Measurements from ENCODE around the gene TEPSIN. TPM values are rescaled to one million over a fixed set of nuclear protein-coding genes. Genes with fewer than 3 reads are reported as not detected.

TEPSIN gene
- total RNA-seq, 1 experiment from 2014 or later, result 40.7 TPM

DNA sequence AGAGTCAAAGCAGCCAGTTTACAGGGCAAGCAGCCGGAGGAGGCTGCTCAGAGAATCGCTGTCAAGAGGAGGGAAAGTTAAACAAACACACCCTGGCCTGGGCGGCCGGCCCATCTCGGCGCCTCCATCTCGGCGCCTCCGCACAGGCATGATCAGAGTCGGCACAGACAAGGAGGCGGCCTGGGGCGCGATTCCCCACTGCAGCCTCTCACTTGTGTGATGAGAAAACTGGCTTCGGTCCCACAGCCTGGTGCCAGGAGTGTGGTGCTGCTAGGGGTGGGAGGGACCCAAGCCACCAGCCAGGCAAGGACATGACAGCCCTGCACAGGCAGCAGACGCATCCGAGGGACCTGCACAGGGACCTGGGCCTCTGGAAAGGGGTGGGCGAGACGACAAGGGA is 38.6 kb upstream of the TEPSIN start (continued):
- TF ChIP-seq, protein P1, sequence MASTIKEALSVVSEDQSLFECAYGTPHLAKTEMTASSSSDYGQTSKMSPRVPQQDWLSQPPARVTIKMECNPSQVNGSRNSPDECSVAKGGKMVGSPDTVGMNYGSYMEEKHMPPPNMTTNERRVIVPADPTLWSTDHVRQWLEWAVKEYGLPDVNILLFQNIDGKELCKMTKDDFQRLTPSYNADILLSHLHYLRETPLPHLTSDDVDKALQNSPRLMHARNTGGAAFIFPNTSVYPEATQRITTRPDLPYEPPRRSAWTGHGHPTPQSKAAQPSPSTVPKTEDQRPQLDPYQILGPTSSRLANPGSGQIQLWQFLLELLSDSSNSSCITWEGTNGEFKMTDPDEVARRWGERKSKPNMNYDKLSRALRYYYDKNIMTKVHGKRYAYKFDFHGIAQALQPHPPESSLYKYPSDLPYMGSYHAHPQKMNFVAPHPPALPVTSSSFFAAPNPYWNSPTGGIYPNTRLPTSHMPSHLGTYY (CRISPR knock-in tag; IDR thresholded peaks at IDR 0.05), result no peak
- TF ChIP-seq EMX1 (CRISPR knock-in tag; IDR thresholded peaks at IDR 0.05), result no peak
- TF ChIP-seq, protein P2, sequence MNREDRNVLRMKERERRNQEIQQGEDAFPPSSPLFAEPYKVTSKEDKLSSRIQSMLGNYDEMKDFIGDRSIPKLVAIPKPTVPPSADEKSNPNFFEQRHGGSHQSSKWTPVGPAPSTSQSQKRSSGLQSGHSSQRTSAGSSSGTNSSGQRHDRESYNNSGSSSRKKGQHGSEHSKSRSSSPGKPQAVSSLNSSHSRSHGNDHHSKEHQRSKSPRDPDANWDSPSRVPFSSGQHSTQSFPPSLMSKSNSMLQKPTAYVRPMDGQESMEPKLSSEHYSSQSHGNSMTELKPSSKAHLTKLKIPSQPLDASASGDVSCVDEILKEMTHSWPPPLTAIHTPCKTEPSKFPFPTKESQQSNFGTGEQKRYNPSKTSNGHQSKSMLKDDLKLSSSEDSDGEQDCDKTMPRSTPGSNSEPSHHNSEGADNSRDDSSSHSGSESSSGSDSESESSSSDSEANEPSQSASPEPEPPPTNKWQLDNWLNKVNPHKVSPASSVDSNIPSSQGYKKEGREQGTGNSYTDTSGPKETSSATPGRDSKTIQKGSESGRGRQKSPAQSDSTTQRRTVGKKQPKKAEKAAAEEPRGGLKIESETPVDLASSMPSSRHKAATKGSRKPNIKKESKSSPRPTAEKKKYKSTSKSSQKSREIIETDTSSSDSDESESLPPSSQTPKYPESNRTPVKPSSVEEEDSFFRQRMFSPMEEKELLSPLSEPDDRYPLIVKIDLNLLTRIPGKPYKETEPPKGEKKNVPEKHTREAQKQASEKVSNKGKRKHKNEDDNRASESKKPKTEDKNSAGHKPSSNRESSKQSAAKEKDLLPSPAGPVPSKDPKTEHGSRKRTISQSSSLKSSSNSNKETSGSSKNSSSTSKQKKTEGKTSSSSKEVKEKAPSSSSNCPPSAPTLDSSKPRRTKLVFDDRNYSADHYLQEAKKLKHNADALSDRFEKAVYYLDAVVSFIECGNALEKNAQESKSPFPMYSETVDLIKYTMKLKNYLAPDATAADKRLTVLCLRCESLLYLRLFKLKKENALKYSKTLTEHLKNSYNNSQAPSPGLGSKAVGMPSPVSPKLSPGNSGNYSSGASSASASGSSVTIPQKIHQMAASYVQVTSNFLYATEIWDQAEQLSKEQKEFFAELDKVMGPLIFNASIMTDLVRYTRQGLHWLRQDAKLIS (CRISPR knock-in tag; IDR thresholded peaks at IDR 0.05; ENCODE audit: borderline replicate concordance), result no peak

DNA sequence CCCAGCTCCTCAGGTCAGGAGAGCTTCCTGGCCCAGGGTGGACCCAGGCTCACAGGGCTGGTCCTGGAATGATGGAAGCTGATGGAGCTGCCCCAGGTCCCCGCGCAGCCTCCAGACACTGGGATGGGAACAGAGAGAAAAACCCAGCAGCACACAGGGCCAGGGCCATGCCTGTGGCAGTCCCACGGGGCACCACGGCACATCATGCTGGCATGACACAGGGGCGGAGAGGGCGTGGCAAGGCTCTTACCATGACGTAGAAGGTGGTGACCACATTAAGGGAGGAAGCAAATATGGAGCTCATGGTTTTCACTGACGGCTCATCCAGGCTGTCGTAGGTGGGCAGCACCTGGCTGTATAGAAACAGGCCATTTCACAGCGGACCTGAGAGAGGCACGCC is 37.9 kb upstream of the TEPSIN start:
- ChIA-PET CTCF (no interaction called here), POLR2A (no interaction called here)
- no peaks in the 10 kb centered on the region for H3K4me1 Mint-ChIP-seq
- TF ChIP-seq, protein P3, sequence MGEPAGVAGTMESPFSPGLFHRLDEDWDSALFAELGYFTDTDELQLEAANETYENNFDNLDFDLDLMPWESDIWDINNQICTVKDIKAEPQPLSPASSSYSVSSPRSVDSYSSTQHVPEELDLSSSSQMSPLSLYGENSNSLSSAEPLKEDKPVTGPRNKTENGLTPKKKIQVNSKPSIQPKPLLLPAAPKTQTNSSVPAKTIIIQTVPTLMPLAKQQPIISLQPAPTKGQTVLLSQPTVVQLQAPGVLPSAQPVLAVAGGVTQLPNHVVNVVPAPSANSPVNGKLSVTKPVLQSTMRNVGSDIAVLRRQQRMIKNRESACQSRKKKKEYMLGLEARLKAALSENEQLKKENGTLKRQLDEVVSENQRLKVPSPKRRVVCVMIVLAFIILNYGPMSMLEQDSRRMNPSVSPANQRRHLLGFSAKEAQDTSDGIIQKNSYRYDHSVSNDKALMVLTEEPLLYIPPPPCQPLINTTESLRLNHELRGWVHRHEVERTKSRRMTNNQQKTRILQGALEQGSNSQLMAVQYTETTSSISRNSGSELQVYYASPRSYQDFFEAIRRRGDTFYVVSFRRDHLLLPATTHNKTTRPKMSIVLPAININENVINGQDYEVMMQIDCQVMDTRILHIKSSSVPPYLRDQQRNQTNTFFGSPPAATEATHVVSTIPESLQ (CRISPR knock-in tag; IDR thresholded peaks at IDR 0.05), result no peak
- TF ChIP-seq, protein P4, sequence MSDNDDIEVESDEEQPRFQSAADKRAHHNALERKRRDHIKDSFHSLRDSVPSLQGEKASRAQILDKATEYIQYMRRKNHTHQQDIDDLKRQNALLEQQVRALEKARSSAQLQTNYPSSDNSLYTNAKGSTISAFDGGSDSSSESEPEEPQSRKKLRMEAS (CRISPR knock-in tag; IDR thresholded peaks at IDR 0.05), result no peak
- TF ChIP-seq, protein P5, sequence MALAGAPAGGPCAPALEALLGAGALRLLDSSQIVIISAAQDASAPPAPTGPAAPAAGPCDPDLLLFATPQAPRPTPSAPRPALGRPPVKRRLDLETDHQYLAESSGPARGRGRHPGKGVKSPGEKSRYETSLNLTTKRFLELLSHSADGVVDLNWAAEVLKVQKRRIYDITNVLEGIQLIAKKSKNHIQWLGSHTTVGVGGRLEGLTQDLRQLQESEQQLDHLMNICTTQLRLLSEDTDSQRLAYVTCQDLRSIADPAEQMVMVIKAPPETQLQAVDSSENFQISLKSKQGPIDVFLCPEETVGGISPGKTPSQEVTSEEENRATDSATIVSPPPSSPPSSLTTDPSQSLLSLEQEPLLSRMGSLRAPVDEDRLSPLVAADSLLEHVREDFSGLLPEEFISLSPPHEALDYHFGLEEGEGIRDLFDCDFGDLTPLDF (CRISPR knock-in tag; IDR thresholded peaks at IDR 0.05), result no peak
- TF ChIP-seq SP1 (CRISPR knock-in tag; conservative IDR thresholded peaks at IDR 0.05) (no peak), ZNF232 (CRISPR knock-in tag; IDR thresholded peaks at IDR 0.05) (no peak), NFATC4 (CRISPR knock-in tag; IDR thresholded peaks at IDR 0.05) (no peak), TCF7 (CRISPR knock-in tag; IDR thresholded peaks at IDR 0.05; ENCODE audit: low read depth) (no peak), ZNF317 (CRISPR knock-in tag; IDR thresholded peaks at IDR 0.05; ENCODE audit: borderline replicate concordance, low read depth) (no peak), TEAD1 (CRISPR knock-in tag; IDR thresholded peaks at IDR 0.05) (no peak), FOXJ3 (CRISPR knock-in tag; IDR thresholded peaks at IDR 0.05; ENCODE audit: borderline replicate concordance) (no peak), CREM (CRISPR knock-in tag; IDR thresholded peaks at IDR 0.05) (no peak)
- TF ChIP-seq, protein P6, sequence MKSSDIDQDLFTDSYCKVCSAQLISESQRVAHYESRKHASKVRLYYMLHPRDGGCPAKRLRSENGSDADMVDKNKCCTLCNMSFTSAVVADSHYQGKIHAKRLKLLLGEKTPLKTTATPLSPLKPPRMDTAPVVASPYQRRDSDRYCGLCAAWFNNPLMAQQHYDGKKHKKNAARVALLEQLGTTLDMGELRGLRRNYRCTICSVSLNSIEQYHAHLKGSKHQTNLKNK (CRISPR knock-in tag; IDR thresholded peaks at IDR 0.05), result no peak
- TF ChIP-seq, protein P7, sequence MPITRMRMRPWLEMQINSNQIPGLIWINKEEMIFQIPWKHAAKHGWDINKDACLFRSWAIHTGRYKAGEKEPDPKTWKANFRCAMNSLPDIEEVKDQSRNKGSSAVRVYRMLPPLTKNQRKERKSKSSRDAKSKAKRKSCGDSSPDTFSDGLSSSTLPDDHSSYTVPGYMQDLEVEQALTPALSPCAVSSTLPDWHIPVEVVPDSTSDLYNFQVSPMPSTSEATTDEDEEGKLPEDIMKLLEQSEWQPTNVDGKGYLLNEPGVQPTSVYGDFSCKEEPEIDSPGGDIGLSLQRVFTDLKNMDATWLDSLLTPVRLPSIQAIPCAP (CRISPR knock-in tag; IDR thresholded peaks at IDR 0.05), result no peak
- TF ChIP-seq, protein P8, sequence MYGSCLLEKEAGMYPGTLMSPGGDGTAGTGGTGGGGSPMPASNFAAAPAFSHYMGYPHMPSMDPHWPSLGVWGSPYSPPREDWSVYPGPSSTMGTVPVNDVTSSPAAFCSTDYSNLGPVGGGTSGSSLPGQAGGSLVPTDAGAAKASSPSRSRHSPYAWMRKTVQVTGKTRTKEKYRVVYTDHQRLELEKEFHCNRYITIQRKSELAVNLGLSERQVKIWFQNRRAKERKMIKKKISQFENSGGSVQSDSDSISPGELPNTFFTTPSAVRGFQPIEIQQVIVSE (CRISPR knock-in tag; IDR thresholded peaks at IDR 0.05; ENCODE audit: borderline replicate concordance), result no peak
- TF ChIP-seq, protein P9, sequence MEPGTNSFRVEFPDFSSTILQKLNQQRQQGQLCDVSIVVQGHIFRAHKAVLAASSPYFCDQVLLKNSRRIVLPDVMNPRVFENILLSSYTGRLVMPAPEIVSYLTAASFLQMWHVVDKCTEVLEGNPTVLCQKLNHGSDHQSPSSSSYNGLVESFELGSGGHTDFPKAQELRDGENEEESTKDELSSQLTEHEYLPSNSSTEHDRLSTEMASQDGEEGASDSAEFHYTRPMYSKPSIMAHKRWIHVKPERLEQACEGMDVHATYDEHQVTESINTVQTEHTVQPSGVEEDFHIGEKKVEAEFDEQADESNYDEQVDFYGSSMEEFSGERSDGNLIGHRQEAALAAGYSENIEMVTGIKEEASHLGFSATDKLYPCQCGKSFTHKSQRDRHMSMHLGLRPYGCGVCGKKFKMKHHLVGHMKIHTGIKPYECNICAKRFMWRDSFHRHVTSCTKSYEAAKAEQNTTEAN (CRISPR knock-in tag; IDR thresholded peaks at IDR 0.05), result no peak
- TF ChIP-seq, protein P10, sequence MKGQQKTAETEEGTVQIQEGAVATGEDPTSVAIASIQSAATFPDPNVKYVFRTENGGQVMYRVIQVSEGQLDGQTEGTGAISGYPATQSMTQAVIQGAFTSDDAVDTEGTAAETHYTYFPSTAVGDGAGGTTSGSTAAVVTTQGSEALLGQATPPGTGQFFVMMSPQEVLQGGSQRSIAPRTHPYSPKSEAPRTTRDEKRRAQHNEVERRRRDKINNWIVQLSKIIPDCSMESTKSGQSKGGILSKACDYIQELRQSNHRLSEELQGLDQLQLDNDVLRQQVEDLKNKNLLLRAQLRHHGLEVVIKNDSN (CRISPR knock-in tag; IDR thresholded peaks at IDR 0.05), result no peak
- TF ChIP-seq, protein P11, sequence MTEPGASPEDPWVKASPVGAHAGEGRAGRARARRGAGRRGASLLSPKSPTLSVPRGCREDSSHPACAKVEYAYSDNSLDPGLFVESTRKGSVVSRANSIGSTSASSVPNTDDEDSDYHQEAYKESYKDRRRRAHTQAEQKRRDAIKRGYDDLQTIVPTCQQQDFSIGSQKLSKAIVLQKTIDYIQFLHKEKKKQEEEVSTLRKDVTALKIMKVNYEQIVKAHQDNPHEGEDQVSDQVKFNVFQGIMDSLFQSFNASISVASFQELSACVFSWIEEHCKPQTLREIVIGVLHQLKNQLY (CRISPR knock-in tag; IDR thresholded peaks at IDR 0.05), result no peak
- no peaks in the 10 kb centered on the region for H3K27me3 Mint-ChIP-seq (ENCODE audit: low read depth)
- no peak overlapping the region for H3K4me3 Mint-ChIP-seq
- H3K9me3 Mint-ChIP-seq, result no peaks in the 10 kb centered on the region
- H3K36me3 Mint-ChIP-seq, result peaks cover 29% of the 10 kb centered on the region
- DNase-seq (ENCODE audit: low spot score) (no peak), ATAC-seq (no peak)
- H3K27ac Mint-ChIP-seq, result no peak overlapping the region

All from WTC11 (cell line).